Measurements from ENCODE around the gene DNAJB1.

DNA sequence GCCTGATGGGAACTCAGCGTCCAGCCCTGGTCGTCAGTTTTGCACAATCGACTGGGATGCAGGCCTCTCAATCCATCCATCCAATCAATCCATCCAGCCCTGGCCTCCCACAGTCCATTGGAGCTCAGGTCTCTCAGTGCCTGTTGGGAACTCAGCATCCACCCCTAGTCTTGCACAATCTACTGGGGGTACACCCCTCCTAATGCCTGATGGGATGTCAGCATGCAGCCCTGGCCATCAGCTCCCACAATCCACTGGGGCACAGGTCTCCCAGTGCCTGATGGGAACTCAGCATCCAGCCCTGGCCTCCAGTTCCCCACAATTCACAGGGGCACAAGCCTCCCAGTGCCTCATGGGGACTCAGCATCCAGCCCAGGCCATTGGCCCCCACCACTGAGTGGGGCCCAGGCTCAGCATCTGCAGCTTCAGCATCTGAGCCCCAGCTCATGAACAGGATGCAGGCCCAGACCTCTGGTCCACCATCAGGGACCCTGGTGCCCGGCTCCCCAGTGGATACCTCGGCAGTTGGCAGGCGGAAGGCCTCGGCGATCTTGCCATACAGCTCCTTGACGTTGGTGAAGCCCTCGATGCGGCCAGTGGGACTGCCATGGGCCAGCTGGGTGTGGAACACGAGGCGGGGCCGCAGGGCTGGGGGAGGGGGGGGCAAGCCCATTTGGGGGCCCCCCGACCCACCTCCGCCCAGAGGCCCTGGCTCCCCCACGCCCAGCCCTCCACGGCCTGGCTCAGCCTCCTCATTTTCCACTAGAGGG is 35.8 kb downstream of the DNAJB1 start:
- TF ChIP-seq, protein P1, sequence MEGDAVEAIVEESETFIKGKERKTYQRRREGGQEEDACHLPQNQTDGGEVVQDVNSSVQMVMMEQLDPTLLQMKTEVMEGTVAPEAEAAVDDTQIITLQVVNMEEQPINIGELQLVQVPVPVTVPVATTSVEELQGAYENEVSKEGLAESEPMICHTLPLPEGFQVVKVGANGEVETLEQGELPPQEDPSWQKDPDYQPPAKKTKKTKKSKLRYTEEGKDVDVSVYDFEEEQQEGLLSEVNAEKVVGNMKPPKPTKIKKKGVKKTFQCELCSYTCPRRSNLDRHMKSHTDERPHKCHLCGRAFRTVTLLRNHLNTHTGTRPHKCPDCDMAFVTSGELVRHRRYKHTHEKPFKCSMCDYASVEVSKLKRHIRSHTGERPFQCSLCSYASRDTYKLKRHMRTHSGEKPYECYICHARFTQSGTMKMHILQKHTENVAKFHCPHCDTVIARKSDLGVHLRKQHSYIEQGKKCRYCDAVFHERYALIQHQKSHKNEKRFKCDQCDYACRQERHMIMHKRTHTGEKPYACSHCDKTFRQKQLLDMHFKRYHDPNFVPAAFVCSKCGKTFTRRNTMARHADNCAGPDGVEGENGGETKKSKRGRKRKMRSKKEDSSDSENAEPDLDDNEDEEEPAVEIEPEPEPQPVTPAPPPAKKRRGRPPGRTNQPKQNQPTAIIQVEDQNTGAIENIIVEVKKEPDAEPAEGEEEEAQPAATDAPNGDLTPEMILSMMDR (IDR thresholded peaks at IDR 0.05) = no peak
- TF ChIP-seq CREM (CRISPR knock-in tag; IDR thresholded peaks at IDR 0.05) (no peak), OVOL2 (CRISPR knock-in tag; IDR thresholded peaks at IDR 0.05; ENCODE audit: borderline replicate concordance) (no peak), IRF2 (CRISPR knock-in tag; IDR thresholded peaks at IDR 0.05; ENCODE audit: borderline replicate concordance, low read depth) (no peak), NR1H2 (CRISPR knock-in tag; IDR thresholded peaks at IDR 0.05) (no peak), NR3C1 (CRISPR knock-in tag; conservative IDR thresholded peaks at IDR 0.05; ENCODE audit: low read depth) (no peak)
- TF ChIP-seq, protein P2, sequence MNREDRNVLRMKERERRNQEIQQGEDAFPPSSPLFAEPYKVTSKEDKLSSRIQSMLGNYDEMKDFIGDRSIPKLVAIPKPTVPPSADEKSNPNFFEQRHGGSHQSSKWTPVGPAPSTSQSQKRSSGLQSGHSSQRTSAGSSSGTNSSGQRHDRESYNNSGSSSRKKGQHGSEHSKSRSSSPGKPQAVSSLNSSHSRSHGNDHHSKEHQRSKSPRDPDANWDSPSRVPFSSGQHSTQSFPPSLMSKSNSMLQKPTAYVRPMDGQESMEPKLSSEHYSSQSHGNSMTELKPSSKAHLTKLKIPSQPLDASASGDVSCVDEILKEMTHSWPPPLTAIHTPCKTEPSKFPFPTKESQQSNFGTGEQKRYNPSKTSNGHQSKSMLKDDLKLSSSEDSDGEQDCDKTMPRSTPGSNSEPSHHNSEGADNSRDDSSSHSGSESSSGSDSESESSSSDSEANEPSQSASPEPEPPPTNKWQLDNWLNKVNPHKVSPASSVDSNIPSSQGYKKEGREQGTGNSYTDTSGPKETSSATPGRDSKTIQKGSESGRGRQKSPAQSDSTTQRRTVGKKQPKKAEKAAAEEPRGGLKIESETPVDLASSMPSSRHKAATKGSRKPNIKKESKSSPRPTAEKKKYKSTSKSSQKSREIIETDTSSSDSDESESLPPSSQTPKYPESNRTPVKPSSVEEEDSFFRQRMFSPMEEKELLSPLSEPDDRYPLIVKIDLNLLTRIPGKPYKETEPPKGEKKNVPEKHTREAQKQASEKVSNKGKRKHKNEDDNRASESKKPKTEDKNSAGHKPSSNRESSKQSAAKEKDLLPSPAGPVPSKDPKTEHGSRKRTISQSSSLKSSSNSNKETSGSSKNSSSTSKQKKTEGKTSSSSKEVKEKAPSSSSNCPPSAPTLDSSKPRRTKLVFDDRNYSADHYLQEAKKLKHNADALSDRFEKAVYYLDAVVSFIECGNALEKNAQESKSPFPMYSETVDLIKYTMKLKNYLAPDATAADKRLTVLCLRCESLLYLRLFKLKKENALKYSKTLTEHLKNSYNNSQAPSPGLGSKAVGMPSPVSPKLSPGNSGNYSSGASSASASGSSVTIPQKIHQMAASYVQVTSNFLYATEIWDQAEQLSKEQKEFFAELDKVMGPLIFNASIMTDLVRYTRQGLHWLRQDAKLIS (CRISPR knock-in tag; IDR thresholded peaks at IDR 0.05; ENCODE audit: borderline replicate concordance) = no peak

Data from WTC11 (cell line).